Bone marrow (tissue), 2 donors: ENCODE data around the gene N4BP2L2.
"Not testable (repeated sequence)": the region's sequence is repeated elsewhere in the genome, so short reads cannot be mapped to it uniquely, and the experiment has no call there.

Experiments
- DNase-seq, 2 donors: peaks; one replicate each; lab custom pipeline; 2025; lab: John Stamatoyannopoulos, UW

N4BP2L2 gene

GRCh38 chr13:32538621-32539246 lies at the start of gene N4BP2L2:
Gene N4BP2L2, minus strand, starts transcription at chr13:32538795. Its CDS starts 1,768 bp downstream, at chr13:32537027.
- DNase-seq, result peak; percentile 84 to 97

- no peak for DNase-seq
These were observed 49.2 kb upstream of the N4BP2L2 start for GRCh38 chr13:32587811-32588170.

DNA sequence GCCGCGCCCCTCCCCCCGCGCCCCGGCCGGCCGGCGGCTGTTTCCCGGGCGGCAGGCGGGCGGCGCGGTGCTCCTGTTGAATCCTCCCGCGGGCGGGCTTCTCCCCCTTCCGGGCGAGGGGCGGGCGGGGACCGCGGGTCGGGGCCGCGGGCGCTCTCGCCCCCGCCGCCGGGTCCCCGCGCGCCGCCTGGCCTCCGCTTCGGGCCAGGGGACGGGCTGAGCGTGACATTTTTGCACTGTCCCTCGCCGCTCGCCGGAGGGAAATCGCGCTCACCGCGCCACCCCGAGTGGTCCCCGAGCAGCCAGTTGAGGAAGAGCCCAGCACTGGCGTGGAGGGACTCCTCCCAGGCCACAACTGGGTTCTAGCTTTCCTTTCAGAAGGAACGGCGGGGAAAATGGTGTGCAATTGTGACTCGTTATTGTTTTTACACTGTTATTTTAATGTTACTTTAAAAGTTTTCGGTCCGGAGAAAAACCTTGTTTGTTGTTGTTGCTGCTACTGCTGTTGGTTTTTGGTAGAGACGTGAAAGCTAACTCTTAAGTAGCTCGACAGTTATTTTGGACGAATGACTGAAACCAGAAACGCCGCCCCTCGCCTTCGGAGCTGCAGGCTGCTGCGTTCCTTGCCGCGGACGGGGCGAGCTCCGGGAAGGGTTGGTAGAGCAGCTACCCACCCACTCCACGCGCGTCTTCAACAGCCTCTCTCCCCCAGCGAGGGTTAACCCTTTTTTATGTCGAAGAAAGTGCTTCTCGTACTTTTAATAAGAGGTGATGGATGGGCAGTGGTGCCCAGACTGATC lies 48.6 kb upstream of the N4BP2L2 start:
- DNase-seq, result peak in 1 of 2 donors; percentile 26

GRCh38 chr13:32586080-32586900 lies 47.7 kb upstream of the N4BP2L2 start, which contains the start of gene PDS5B:
Gene PDS5B, plus strand, starts transcription at chr13:32586452. Its CDS starts 62,321 bp downstream, at chr13:32648773.
- DNase-seq, result peak; percentile 76 to 87

DNA sequence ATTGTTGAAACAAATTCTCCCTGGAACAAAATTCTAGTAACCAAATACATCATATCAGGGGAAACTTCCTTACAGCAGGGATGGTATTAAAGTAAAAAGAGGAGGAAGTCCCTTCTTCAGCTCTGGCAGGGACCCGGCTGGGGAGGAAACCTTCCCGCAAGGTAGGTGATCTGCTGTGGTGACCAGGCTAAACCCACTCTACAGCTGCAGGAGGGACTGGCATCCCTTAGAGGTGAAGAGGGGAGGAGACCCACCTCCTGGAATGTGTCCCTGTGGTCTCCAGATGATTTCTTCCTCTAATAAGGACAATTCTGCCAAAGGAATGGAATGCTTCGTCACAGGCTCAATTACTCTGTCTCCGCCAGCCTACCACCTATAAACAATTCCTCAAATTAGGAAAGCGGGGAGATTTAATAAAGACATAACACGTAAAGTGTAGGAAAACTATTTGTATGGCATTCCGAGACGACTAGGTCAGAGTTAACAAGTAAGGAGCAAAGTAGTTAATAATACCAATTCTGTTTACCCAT lies 47.0 kb upstream of the N4BP2L2 start:
- DNase-seq, result no peak

DNA sequence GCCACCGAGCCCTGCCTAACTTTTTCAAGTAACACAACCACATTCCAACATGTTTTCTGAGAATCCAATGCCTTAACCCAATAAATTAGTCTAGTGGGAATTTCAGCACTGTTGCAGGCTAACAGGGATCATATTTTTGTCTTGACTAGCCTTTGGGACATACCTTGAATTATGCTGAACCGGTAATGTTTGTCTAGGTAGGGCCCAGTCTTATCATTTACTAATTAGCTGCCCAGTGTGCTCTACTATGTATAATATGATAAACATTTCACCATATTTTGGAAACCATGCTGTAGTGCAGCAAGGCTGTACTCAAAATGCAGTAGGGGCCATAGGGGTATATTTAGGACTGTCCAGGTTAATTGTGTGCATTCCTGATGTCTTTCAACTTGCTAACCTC lies 44.4 kb upstream of the N4BP2L2 start:
- no peak for DNase-seq

DNA sequence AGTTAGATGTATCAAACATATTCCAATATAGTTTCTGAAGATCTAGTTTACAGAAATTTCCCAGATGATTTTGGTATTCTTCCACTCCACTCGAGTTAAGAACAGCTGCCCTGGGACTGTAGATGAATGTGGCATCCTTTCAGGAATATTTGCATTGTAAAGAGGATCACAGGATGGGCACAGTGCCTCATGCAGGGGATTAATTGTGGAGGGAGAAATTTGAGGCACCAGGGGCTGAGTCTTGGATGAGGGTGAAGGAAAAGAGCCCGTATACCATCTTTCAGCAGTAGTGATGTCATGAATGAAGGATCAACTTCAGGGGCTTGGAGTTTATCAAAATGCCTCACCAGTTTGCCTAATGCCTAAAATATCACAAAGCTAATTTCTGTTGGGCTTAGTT lies 43.7 kb upstream of the N4BP2L2 start:
- no peak for DNase-seq

DNA sequence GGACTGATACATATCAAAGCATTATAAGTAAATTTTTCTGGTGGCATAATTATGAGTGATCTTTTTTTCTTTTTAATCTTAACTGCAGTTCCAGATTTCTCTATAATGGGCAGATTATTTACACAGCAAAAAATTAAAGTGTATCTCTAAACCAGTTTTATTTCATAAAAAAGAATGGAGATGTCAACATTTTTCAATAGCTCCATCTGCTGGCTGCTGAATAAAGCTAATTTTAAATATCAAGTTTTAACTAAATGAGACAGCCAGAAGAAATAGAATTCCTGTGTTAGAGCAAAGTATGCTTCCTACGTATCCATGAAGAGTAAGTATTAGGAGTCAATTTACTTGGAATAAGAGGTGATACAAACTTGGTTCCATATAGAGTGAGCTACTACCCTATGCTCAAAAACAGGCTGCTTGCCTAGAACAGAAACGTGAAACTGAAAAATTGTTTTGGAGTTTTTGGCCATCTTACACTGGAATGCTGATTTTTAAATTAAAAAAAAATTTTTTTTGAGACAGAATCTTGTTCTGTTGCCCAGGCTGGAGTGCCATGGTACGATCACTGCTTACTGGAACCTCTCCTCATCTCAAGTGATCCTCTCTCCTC lies 42.7 kb upstream of the N4BP2L2 start:
- DNase-seq, result peak in 1 of 2 donors; percentile 16

- no peak for DNase-seq
These were observed 38.4 kb upstream of the N4BP2L2 start for GRCh38 chr13:32577032-32577431.

GRCh38 chr13:32575687-32576086 lies 37.1 kb upstream of the N4BP2L2 start:
- not testable (repeated sequence) for DNase-seq

GRCh38 chr13:32560842-32561241 lies 22.2 kb upstream of the N4BP2L2 start:
- not testable (repeated sequence) for DNase-seq

GRCh38 chr13:32555613-32556012 lies 17.0 kb upstream of the N4BP2L2 start:
- DNase-seq, result no peak

GRCh38 chr13:32553720-32554119 lies 15.1 kb upstream of the N4BP2L2 start:
- DNase-seq, result no peak

DNA sequence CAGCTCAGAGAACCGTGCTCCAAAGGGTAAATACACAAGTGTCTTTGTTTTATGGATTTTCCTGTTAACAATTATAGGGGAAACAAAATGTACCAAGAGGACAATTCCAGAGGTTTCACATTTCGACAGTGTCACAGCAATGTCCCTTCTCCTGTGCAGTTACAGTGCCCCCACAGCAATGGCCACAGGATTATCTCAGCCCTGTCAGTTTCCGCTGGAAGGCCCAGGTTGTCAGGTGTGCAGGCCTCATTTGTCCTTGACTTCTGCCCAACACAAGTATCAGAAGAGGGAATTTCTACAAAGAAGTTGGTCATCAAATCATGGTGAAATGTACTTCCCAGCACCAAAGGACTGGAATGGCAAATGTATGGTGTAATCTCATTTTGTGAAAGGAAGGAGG lies 11.2 kb upstream of the N4BP2L2 start:
- no peak for DNase-seq

DNA sequence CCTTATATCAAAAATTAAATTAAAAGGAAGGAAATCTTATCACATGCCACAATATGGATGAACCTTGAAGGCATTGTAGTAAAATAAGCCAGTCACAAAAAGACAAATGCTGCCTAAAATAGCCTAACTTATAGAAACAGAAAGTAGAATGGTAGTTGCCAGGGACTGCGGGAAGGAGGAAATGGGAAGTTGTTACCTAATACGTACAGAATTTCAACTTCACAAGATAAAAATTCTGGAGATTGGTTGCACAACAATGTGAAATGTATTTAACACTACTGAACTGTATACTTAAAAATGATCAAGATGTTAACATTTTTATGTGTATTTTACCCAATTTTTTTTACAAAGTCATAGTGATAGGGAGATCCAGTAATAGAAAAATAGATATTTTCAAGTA lies 10.2 kb upstream of the N4BP2L2 start:
- DNase-seq, result peak in 1 of 2 donors; percentile 50

DNA sequence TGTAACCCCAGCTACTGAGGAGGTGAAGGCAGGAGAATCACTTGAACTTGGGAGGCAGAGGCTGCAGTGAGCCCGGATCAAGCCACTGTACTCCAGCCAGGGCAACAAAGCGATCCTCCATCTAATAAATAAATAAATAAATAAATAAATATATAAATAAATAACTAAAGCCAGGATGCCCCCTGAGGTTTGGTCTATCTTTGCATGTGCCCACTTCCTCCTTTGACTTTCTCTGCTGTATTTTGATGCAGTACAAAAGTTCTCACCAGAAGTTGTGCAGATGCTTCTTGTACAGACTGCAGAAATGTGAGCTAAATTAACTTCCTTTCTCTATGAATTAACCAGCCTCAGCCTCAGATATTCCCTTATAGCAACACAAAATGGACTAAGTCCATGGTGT lies 6.5 kb upstream of the N4BP2L2 start:
- DNase-seq, result no peak

- DNase-seq, result no peak
These were observed 3.6 kb upstream of the N4BP2L2 start for GRCh38 chr13:32542221-32542620.

- peak; percentile 84 to 88 for DNase-seq
These were observed 413 bp downstream of the N4BP2L2 start for GRCh38 chr13:32538143-32538620.

DNA sequence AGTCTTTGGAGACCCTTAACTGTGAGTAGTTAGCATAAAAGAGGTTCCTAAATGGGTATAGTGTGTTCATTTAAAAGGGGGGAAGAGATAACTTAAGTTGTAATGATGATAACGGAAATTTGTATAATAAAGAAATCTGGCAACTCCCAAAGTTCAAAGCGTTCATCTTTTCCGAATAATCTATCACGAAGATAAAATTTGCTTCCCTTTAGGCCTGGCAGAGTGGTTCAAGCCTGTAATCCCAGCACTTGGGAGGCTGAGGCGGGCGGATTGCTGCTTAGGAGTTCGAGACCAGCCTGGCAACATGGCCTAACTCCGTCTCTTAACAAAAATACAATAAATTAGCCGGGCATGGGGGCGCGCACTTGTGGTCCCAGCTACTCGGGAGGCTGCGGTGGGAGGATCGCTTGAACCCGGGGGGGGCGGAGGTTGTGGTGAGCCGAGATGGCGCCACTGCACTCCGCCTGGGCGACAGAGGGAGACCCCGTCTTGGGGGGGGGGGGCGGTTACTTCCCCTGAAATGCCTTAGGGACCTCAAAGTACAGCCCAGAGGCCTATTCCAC lies 934 bp downstream of the N4BP2L2 start:
- DNase-seq, result peak in 1 of 2 donors; percentile 67

DNA sequence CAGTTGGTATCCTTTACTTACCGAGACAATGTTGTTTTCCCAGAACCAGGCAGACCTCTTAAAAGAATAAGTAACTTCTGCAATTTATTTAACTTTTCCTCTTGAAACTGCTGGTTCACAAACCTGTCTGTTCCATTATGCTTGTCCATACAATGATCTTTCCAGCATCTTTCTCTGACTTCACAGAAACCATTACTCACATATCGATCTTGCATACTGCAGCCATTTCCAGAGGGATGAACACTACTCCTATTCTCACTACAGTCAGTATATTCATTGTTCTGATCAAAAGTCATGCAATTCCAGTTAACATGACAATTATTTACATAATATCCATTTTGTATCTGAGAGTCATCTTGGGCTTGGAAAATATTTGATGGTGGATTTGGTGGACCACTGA lies 2.8 kb downstream of the N4BP2L2 start:
- DNase-seq, result no peak

- DNase-seq, result no peak
These were observed 3.5 kb downstream of the N4BP2L2 start for GRCh38 chr13:32535115-32535514.
